H1 (cell line): ENCODE results near the gene TFE3. TPM values are rescaled to one million over a fixed set of nuclear protein-coding genes. Genes with fewer than 3 reads are reported as not detected.

Experiments
- CEBPB ChIP-seq: IDR thresholded peaks from 2 replicates; pipeline ENCODE4 v1.6.1; 2012; ENCODE audit warnings: low read depth, low read length
- CHD7 ChIP-seq: fragments of 300-600 bp; sonication (generic); IDR thresholded peaks from 2 replicates; pipeline ENCODE4 v1.7.1; 2012; ENCODE audit warnings: low read length, moderate library complexity, mild to moderate bottlenecking, inconsistent platforms; ENCODE audit not compliant: insufficient replicate concordance
- CTBP2 ChIP-seq: IDR thresholded peaks from 2 replicates; pipeline ENCODE4 v1.7.0; 2011; ENCODE audit warnings: borderline replicate concordance, mild to moderate bottlenecking, moderate library complexity, mixed read lengths, low read length; ENCODE audit not compliant: insufficient read depth, insufficient read length
- EP300 ChIP-seq, 2 experiments: IDR thresholded peaks; 1 replicate in 1 of 2; 2 replicates in 1 of 2; pipeline ENCODE4 v1.6.1; 2011 to 2012; ENCODE audit warnings: low read depth in 2 of 2, low read length in 2 of 2, mild to moderate bottlenecking in 2 of 2, borderline replicate concordance in 1 of 2, inconsistent platforms in 1 of 2, moderate library complexity in 1 of 2
- KDM1A ChIP-seq: fragments of 200-600, 300-600 bp; sonication (generic); IDR thresholded peaks from 2 replicates; pipeline ENCODE4 v1.7.1; 2016; ENCODE audit warnings: mild to moderate bottlenecking, low read length, borderline replicate concordance
- MAX ChIP-seq: IDR thresholded peaks from 2 replicates; pipeline ENCODE4 v1.6.1; 2012; ENCODE audit warnings: inconsistent platforms
- PHF8 ChIP-seq: fragments of 200-600 bp; sonication (generic); conservative IDR thresholded peaks from 2 replicates; pipeline ENCODE4 v1.7.1; 2012; ENCODE audit warnings: low read depth, mild to moderate bottlenecking, inconsistent platforms, low read length, moderate library complexity
- RNF2 ChIP-seq: fragments of 200-900, 300-1000 bp; sonication (generic); IDR thresholded peaks from 2 replicates; pipeline ENCODE4 v1.7.1; 2016; ENCODE audit warnings: borderline replicate concordance, low read depth, mild to moderate bottlenecking, antibody characterized with exemption, low read length; ENCODE audit not compliant: poor library complexity, severe bottlenecking; ENCODE audit errors: missing control alignments
- SIRT6 ChIP-seq: IDR thresholded peaks from one replicate; pipeline ENCODE4 v1.7.1; 2012; ENCODE audit warnings: low read length, inconsistent platforms
- SP1 ChIP-seq: IDR thresholded peaks from 2 replicates; pipeline ENCODE4 v1.6.1; 2011; ENCODE audit warnings: low read depth, low read length
- polyA plus RNA-seq, 7 experiments: library from polyadenylated mRNA; depleted of rRNA in 3 of 7; stranded (reverse) in 5 of 7; unstranded in 2 of 7; fragments of >200 nt in 5 of 7; fragments of 200-250 nt in 2 of 7; gene quantifications; 1 replicate in 5 of 7; 2 replicates in 1 of 7; 4 replicates in 1 of 7; pipeline versions ENCODE4 v1.2.1 to v1.2.3, GENCODE V29; 2011 to 2013; ENCODE audit warnings: missing spikeins in 2 of 7, mixed read lengths in 2 of 7
- total RNA-seq: library from RNA; stranded (reverse); fragmentation: NEBNext Ultra II Directional; extraction: Animal tissue kit (Norgen Biotek cat#: 25700); gene quantifications from 2 replicates; pipeline ENCODE4 v1.2.1, GENCODE V29; 2021

Gene TFE3
- total and polyA plus RNA-seq, 2 of the 8 experiments (the other 6 are each of a cell fraction or from before 2014, with no cell fraction given), result 33.7 to 52.9 TPM

GRCh38 chrX:49000636-49001035 lies 42.5 kb downstream of the TFE3 start (continued):
- TF ChIP-seq CHD7 (no peak), KDM1A (no peak), MAX (no peak), SIRT6 (no peak), CTBP2 (no peak), PHF8 (no peak), CEBPB (no peak), EP300 (IDR thresholded peaks at IDR 0.05; ENCODE audit: borderline replicate concordance in 1 of 2, low read depth in 2 of 2, low read length in 2 of 2) (no peak), SP1 (no peak), RNF2 (no peak)
